ENCODE results near the gene CNEP1R1. TPM values are rescaled to one million over a fixed set of nuclear protein-coding genes. Genes with fewer than 3 reads are reported as not detected.

Gene CNEP1R1
- 18.4 TPM for total RNA-seq
- 10 to 100 TPM; 15.0 to 22.7 (median 18.8) TPM for polyA plus RNA-seq (ENCODE audit: insufficient read depth in 1 of 8, insufficient read length in 8 of 8, low replicate concordance in 1 of 8)
- long read RNA-seq, donor 1, transcript CNEP1R1-202 (6 exons, 2,117 nt), result major isoform, 6 of 7 reads
- long read RNA-seq, donor 1, partial matches to known transcripts, result 0 of 7 reads
- long read RNA-seq, donor 1, other reads (novel, unspliced or antisense), result 0 of 7 reads
- long read RNA-seq, donor 2, result 0 reads
- long read RNA-seq, donor 3, transcript CNEP1R1-202 (6 exons, 2,117 nt), result major isoform, 6 of 8 reads
- long read RNA-seq, donor 3, partial matches to known transcripts, result 0 of 8 reads
- long read RNA-seq, donor 3, other reads (novel, unspliced or antisense), result 0 of 8 reads
- long read RNA-seq, donor 4, partial matches to known transcripts, result 0 of 7 reads
- long read RNA-seq, donor 4, other reads (novel, unspliced or antisense), result 0 of 7 reads
- long read RNA-seq, donor 5, transcript CNEP1R1-202 (6 exons, 2,117 nt), result major isoform, 10 of 14 reads
- long read RNA-seq, donor 5, partial matches to known transcripts, result 0 of 14 reads
- long read RNA-seq, donor 5, other reads (novel, unspliced or antisense), result 0 of 14 reads
- long read RNA-seq, donor 6, transcript CNEP1R1-202 (6 exons, 2,117 nt), result major isoform, 11 of 13 reads
- long read RNA-seq, donor 6, partial matches to known transcripts, result 0 of 13 reads
- long read RNA-seq, donor 6, other reads (novel, unspliced or antisense), result 0 of 13 reads
- long read RNA-seq, donor 7, transcript CNEP1R1-202 (6 exons, 2,117 nt), result major isoform, 5 of 8 reads
- long read RNA-seq, donor 7, partial matches to known transcripts, result 0 of 8 reads
- long read RNA-seq, donor 7, other reads (novel, unspliced or antisense), result 0 of 8 reads
- long read RNA-seq, donor 8, partial matches to known transcripts, result 0 of 4 reads
- long read RNA-seq, donor 8, other reads (novel, unspliced or antisense), result 0 of 4 reads
- long read RNA-seq, donor 9, partial matches to known transcripts, result 0 of 1 reads
- long read RNA-seq, donor 9, other reads (novel, unspliced or antisense), result 0 of 1 reads
- long read RNA-seq, donor 10, partial matches to known transcripts, result 0 of 6 reads
- long read RNA-seq, donor 10, other reads (novel, unspliced or antisense), result 0 of 6 reads
- long read RNA-seq, donor 11, transcript CNEP1R1-202 (6 exons, 2,117 nt), result major isoform, 8 of 9 reads
- long read RNA-seq, donor 11, partial matches to known transcripts, result 0 of 9 reads
- long read RNA-seq, donor 11, other reads (novel, unspliced or antisense), result 0 of 9 reads

- H3K27me3 ChIP-seq (ENCODE audit: control insufficient read depth, insufficient read depth, low read length), result no peaks in the 10 kb centered on the region
- WGBS (ENCODE audit: insufficient coverage), result 1% methylated on average over 62 of the region's 65 CpGs
- H3K4me3 ChIP-seq (ENCODE audit: low read length), result peak within 1 kb of the TSS; percentile 94
- peak; percentile 99 for DNase-seq
- H3K4me1 ChIP-seq (ENCODE audit: control insufficient read depth, insufficient read depth, low read length), result peaks cover 4% of the 10 kb centered on the region
- H3K27ac ChIP-seq (ENCODE audit: low read length), result peak within 1 kb of the TSS; percentile 51
- peaks cover 4% of the 10 kb centered on the region for H3K36me3 ChIP-seq (ENCODE audit: control insufficient read depth, insufficient read depth, low read length)
- no peaks in the 10 kb centered on the region for H3K9me3 ChIP-seq (replicated peaks; ENCODE audit: control insufficient read depth, low read depth, low read length)
Measured at GRCh38 chr16:50024684-50025536, at the start of gene CNEP1R1. Gene CNEP1R1, plus strand, starts transcription at chr16:50025225. Its CDS starts 91 bp downstream, at chr16:50025316.

- Histone ChIP-seq H3K27ac (ENCODE audit: low read length) (no peak overlapping the region), H3K36me3 (ENCODE audit: control insufficient read depth, insufficient read depth, low read length) (no peaks in the 10 kb centered on the region)
- no peak for DNase-seq
Measured at GRCh38 chr16:49977427-49977826, 47.6 kb upstream of the CNEP1R1 start.

GRCh38 chr16:49978569-49979326, 46.3 kb upstream of the CNEP1R1 start:
- H3K4me3 ChIP-seq (ENCODE audit: low read length), result no peak overlapping the region
- H3K27ac ChIP-seq (ENCODE audit: low read length), result no peak overlapping the region
- no peaks in the 10 kb centered on the region for H3K36me3 ChIP-seq (ENCODE audit: control insufficient read depth, insufficient read depth, low read length)
- no peak for DNase-seq
- no peaks in the 10 kb centered on the region for H3K9me3 ChIP-seq (replicated peaks; ENCODE audit: control insufficient read depth, low read depth, low read length)
- 85% methylated on average over 6 of the region's 6 CpGs for WGBS (ENCODE audit: insufficient coverage)
- no peaks in the 10 kb centered on the region for H3K27me3 ChIP-seq (ENCODE audit: control insufficient read depth, insufficient read depth, low read length)
- peaks cover under 1% of the 10 kb centered on the region for H3K4me1 ChIP-seq (ENCODE audit: control insufficient read depth, insufficient read depth, low read length)

More at GRCh38 chr16:49977427-49977826, 47.6 kb upstream of the CNEP1R1 start:
- H3K4me1 ChIP-seq (ENCODE audit: control insufficient read depth, insufficient read depth, low read length), result peaks cover 10% of the 10 kb centered on the region
- no peaks in the 10 kb centered on the region for H3K9me3 ChIP-seq (replicated peaks; ENCODE audit: control insufficient read depth, low read depth, low read length)
- no peak overlapping the region for H3K4me3 ChIP-seq (ENCODE audit: low read length)
- no peaks in the 10 kb centered on the region for H3K27me3 ChIP-seq (ENCODE audit: control insufficient read depth, insufficient read depth, low read length)

- H3K4me1 ChIP-seq (ENCODE audit: control insufficient read depth, insufficient read depth, low read length), result no peaks in the 10 kb centered on the region
- 17% methylated on average over 1 of the region's 3 CpGs for WGBS (ENCODE audit: insufficient coverage)
- H3K27ac ChIP-seq (ENCODE audit: low read length), result no peak overlapping the region
- H3K27me3 ChIP-seq (ENCODE audit: control insufficient read depth, insufficient read depth, low read length), result no peaks in the 10 kb centered on the region
- no peaks in the 10 kb centered on the region for H3K9me3 ChIP-seq (replicated peaks; ENCODE audit: control insufficient read depth, low read depth, low read length)
- DNase-seq, result no peak
- no peak overlapping the region for H3K4me3 ChIP-seq (ENCODE audit: low read length)
- no peaks in the 10 kb centered on the region for H3K36me3 ChIP-seq (ENCODE audit: control insufficient read depth, insufficient read depth, low read length)
Measured at GRCh38 chr16:49980166-49980565, 44.9 kb upstream of the CNEP1R1 start.

- Histone ChIP-seq H3K4me1 (ENCODE audit: control insufficient read depth, insufficient read depth, low read length) (no peaks in the 10 kb centered on the region), H3K4me3 (ENCODE audit: low read length) (no peak overlapping the region), H3K27me3 (ENCODE audit: control insufficient read depth, insufficient read depth, low read length) (no peaks in the 10 kb centered on the region), H3K27ac (ENCODE audit: low read length) (no peak overlapping the region), H3K36me3 (ENCODE audit: control insufficient read depth, insufficient read depth, low read length) (no peaks in the 10 kb centered on the region), H3K9me3 (replicated peaks; ENCODE audit: control insufficient read depth, low read depth, low read length) (no peaks in the 10 kb centered on the region)
- WGBS (ENCODE audit: insufficient coverage), result 76% methylated on average over 15 of the region's 17 CpGs
- no peak for DNase-seq
Measured at GRCh38 chr16:49986351-49987124, 38.5 kb upstream of the CNEP1R1 start.

- no peak for DNase-seq
Measured at GRCh38 chr16:49987381-49987780, 37.6 kb upstream of the CNEP1R1 start.

GRCh38 chr16:49992825-49993224, 32.2 kb upstream of the CNEP1R1 start:
- Histone ChIP-seq H3K36me3 (ENCODE audit: control insufficient read depth, insufficient read depth, low read length) (no peaks in the 10 kb centered on the region), H3K4me3 (ENCODE audit: low read length) (no peak overlapping the region), H3K27ac (ENCODE audit: low read length) (no peak overlapping the region), H3K27me3 (ENCODE audit: control insufficient read depth, insufficient read depth, low read length) (no peaks in the 10 kb centered on the region), H3K4me1 (ENCODE audit: control insufficient read depth, insufficient read depth, low read length) (no peaks in the 10 kb centered on the region), H3K9me3 (replicated peaks; ENCODE audit: control insufficient read depth, low read depth, low read length) (no peaks in the 10 kb centered on the region)
- DNase-seq, result no peak
- WGBS (ENCODE audit: insufficient coverage), result 85% methylated on average over 7 of the region's 8 CpGs

More at GRCh38 chr16:49987381-49987780, 37.6 kb upstream of the CNEP1R1 start:
- Histone ChIP-seq H3K4me3 (ENCODE audit: low read length) (no peak overlapping the region), H3K36me3 (ENCODE audit: control insufficient read depth, insufficient read depth, low read length) (no peaks in the 10 kb centered on the region), H3K4me1 (ENCODE audit: control insufficient read depth, insufficient read depth, low read length) (no peaks in the 10 kb centered on the region), H3K9me3 (replicated peaks; ENCODE audit: control insufficient read depth, low read depth, low read length) (no peaks in the 10 kb centered on the region), H3K27ac (ENCODE audit: low read length) (no peak overlapping the region), H3K27me3 (ENCODE audit: control insufficient read depth, insufficient read depth, low read length) (no peaks in the 10 kb centered on the region)
- 80% methylated on average over 1 of the region's 5 CpGs for WGBS (ENCODE audit: insufficient coverage)

GRCh38 chr16:49993579-49993978, 31.4 kb upstream of the CNEP1R1 start:
- H3K9me3 ChIP-seq (replicated peaks; ENCODE audit: control insufficient read depth, low read depth, low read length), result no peaks in the 10 kb centered on the region
- no peak overlapping the region for H3K27ac ChIP-seq (ENCODE audit: low read length)
- H3K27me3 ChIP-seq (ENCODE audit: control insufficient read depth, insufficient read depth, low read length), result no peaks in the 10 kb centered on the region
- no peak overlapping the region for H3K4me3 ChIP-seq (ENCODE audit: low read length)
- H3K36me3 ChIP-seq (ENCODE audit: control insufficient read depth, insufficient read depth, low read length), result no peaks in the 10 kb centered on the region
- no peak for DNase-seq
- H3K4me1 ChIP-seq (ENCODE audit: control insufficient read depth, insufficient read depth, low read length), result no peaks in the 10 kb centered on the region
- no CpG with 5 or more reads among the region's 1 CpG for WGBS (ENCODE audit: insufficient coverage)

Measured in muscle of leg (tissue), 16 donors.